Dedifferentiated amniotic fluid mesenchymal stem cell (primary cell): ENCODE measurements around the gene CUL3.

ENCODE experiments used
- DNase-seq: peaks from one replicate; pipeline ENCODE4 v3.0.0-alpha.2; 2016; ENCODE audit errors: extremely low spot score

Gene CUL3

DNA sequence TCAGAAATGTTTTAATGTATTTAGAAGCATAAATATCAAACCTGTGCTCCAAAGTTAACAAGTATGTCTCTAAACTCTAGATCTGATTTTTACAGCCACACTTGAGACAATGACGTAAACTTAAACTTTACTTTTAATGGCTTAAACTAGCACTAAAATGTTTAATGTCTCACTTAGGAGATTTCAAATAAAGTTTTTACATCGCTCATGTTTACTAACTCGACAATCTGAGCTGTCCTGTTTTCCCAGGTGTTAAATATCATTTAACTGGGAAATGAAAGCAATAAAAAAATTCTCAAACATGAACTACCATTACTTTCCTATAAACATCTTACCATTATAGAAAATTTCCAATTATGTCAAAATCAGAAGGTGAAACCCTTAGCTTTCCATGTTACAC is 113.0 kb downstream of the CUL3 start:
- DNase-seq, result no peak

DNA sequence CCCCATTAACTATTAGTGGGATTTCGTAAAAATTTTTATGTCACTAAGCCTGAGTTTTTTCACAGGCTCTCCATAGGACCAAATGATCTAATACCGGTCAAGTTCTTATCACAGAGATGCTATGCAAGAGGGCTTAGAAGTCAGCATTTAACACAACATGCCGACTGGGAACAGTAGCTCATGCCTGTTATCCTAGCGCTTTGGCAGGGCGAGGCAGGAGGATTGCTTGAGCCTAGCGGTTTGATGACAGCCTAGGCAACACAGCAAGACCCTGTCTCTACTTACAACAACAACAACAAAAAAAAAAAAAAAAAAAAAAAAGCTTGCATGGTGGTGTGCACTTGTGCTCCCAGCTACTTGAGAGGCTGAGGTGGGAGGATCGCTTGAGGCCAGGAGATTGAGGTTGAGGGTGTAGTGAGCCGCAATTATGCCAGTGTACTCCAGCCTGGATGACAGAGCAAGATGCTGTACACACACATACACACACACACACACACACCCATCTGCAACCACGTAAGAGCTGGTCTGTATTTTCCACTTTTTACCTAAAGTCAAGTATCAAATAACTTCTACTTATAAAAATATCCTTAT is 115.7 kb downstream of the CUL3 start:
- DNase-seq, result no peak

DNA sequence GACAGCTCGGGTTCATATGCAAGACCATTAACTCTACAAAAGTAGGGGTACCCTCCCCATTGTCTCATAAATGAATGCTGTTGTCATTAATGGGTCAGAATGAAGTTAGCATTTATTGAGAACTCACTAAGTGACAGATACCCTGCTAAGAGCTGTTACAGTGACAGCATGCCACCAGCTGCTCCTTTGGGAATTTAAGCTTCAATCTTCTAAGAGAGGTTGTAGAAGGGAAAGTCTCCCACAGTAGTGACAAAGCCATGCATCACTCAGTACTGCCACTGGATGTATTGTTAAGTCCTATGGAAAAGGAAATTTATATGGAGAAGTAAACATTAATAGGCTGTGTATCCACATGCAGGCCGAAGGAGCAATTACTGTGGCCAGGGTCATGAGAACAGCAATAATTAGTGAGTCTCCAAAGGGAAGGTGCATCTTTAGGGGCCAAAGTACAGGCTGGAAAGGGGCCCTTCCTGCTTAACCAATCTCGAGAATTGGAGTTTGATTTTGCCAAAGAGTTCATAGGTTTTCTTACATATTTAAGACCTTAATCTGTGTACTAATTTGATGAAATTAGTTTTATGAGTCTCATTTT is 118.8 kb downstream of the CUL3 start:
- DNase-seq, result no peak

DNA sequence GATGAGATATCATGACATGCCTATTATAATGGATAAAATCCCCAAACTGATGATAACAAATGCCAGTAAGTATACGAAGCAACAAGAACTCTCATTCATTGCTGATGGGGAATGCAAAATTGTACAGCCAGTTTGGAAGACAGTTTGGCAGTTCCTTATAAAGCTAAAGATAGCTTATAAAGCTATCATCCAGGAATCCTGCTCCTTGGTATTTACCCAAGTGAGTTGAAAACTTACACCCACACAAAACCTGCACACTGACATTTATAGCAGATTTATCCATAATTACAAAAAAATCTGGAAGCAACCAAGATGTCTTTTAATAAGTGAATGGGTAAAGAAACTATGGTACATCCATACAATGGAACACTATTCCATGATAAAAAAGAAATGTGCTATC is 123.8 kb downstream of the CUL3 start:
- DNase-seq, result no peak

DNA sequence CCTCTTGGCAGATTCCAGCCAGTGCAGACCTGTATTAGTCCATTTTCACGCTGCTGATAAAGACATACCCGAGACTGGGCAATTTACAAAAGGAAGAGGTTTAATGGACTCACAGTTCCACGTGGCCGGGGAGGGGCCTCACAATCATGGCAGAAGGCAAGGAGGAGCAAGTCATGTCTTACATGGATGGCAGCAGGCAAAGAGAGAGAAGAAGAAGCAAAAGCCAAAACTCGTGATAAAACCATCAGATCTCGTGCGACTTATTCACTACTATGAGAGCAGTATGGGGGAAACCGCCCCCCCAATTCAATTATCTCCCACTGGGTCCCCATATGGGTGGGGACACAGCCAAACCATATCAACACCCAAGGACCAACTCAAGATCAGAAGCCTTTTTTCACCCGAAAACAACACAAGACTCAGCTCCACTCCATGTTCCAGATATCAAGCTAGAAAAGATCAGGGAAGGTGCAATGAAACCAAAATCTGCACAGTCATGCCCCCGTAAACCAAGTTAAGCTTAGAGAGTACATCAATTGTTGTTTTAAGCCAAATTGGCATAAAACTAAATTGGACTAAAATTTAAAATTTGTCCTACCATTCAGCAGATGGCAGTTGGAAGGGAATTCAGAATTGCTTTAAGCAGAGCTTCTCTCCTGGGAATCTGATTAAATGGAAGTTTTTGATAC is 127.6 kb downstream of the CUL3 start:
- DNase-seq, result no peak

DNA sequence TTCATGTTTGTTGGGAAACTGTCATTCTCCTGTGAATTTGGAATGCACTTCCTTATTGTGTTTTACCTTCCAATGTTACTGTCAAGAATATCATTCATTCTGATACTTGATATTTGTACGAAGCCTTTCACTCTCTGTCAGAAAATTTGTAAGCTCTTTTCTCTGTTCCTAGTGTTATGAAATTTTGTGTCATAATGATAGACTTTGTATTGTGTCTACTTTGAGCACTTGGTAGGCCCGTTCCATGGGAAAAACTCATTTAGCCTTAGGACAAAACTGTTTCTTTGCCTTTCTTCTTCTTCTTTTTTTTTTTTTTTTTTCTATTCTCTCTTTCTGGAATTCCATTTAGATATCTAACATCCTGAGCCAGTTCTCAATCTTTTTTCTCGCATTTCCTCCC is 131.3 kb downstream of the CUL3 start:
- DNase-seq, result no peak

DNA sequence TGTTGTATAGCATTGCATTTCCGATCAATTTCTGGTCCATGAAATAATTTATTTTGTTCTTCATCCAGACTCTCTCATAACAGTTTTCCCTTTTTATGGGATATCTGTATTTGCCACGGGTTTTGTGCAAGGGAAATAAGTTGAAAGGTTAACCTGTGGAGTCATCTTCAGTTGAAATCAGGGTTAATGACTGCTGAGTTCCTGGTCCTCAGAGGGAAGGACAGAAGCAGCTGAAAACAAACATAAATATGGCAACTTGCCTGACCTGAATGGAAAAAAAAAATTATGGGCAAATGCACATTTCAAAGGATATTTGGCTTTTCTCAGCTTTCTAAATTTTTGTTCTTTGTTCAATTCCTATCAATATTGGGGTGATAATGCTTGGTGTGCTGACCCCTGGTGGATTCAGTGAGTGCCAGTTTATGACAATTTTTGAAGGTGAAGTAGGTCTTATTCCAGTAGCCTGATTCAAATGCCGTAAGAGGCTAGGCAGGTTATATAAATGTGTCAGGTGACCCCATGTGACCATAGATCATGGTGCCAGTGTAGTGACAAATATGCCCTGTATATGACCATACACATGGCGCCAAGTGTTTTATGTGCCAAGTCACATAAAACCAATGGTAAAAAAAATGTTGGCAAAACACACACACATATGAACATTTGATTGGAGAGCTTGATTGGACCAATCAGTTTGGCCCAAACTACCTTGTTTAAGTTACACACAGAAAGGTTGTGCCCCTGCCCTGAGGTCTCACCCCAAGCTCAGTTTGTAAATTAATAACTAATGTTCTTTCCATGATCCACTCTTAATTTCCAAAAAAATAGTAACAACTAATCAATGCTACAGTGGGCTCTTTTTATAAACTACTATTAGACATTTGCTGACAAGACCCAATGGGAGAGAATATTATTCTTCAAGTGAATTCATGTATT is 135.7 kb downstream of the CUL3 start:
- no peak for DNase-seq

DNA sequence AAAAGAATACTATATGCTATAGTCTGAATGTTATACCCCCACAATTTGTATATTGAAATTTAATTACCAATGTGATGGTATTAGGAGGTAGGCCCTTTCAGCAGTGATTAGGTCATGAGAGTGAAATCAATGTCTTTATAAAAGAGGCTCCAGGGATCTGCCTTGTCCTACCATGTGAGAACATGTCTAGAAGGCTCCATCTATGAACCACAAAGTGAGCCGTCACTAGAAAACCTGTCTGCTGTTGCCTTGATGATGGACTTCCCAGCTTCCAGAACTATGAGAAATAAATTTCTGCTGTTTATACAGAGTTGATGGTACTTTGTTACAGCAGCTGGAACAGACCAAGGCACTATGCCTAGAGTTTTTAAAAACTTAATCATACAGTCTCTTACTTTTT is 136.9 kb downstream of the CUL3 start:
- DNase-seq, result no peak

DNA sequence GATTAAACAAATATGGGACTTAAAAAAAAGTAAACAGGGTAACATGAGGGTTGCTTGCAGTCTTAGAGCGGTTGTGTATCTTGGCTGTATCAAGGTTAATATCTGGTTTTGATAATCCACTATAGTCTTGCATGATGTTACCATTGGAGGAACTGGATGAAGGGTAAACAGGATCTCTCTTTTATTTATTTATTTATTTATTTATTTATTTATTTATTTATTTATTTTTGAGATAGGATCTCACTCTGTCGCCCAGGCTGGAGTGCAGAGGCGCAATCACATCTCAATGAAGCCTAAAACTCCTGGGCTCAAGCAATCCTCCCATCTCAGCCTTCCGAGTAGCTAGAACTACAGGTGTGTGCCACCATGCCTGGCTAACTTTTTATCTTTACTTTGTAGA is 140.4 kb downstream of the CUL3 start:
- DNase-seq, result no peak

DNA sequence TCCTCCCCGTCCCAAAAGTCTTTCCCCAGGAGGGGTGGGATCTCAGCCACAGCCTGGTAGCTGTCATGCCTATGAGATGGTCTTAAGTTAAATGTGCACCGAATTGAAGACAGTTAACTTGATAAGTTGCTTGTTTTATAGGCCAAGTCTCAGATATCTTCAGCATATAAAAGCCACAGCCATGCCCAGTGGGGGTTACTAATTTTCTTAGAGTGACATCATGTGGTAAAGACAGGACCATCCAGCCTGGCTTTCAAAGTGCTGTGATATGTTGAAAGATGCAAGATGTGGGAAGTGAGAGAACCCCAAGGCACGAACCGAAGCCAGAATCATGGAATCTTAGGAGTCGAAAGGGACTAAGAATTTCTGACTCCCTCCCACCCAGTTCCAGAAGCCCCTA is 141.1 kb downstream of the CUL3 start:
- DNase-seq, result no peak

DNA sequence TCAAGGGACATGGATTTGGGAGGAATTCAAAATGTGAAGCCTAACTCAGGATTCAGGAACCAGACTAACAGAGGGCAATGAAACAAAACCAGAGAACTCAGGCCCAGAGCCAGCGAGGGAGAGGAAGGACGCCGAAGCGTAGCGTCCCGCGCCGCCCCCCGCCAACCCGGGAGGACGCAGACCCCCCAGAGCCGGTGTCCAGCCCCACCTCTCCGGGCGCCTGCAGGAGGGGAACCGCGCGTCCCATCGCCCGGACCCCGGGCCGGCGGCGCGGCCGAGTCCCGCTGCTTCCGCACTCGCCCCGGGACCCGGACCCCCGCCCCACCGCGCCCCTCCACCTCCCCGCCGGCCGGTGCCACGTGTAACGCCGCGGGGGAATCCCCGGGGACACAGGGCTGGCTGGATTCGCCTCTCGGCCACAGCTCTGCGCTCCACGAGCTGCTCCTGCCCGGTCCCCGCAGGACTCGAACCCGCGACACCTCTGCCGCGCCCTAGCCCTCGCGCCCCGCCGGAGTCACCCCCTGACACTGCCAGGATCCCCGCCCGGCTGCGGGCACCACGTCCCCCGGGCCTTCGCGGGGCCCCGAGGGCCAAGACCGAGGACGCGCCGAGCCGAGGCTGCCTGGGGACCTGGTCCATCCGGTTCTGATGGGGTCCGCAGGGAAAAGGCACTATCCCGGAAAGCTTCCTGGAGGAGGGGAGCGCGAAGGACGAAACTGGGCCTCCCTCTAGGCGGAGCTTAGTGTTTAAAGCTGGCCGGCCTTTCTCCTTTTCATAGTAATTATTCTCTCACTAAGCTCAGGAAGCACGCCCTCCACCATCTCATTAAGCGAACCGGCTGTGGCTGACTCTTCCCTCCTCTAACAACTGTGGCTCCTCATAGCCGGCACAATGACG is 142.8 kb downstream of the CUL3 start:
- DNase-seq, result no peak

DNA sequence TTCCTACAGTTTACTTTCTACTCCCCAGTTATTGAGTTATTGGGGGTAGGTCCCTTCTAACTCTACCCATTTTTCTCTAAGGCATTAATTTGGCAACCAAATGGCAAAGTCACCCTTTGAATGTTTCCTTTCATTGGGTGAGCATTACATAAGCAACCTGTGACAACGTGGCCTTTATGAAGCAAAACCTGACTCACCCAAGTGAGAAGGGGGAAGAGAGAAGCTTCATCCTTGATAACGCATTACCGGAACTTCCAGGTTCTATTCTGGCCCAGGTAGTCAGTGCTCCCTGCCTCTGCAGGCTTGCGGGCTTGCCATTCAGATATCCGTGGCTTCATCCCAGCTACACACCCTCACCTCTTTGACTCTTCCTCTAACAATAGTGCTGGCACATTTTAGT is 144.2 kb downstream of the CUL3 start:
- DNase-seq, result no peak

DNA sequence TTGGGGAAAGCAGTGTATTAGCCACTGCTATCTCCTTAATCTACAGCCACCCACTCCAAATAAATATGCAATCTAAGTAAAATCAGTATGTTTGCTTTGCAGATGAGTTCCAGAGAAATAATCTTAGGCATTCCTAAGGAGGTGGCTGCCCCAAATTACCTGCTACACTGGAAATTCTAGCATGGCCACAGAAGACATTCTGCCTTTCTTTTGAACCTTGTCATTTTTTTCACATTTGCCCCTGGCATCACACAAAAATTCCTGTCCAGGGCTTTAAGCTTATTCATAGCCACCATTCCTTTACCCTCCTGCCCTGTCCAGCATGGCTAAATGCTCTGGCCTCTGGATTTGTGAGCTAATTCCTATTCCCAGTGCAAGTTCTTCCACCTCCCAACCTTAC is 146.4 kb downstream of the CUL3 start:
- no peak for DNase-seq

DNA sequence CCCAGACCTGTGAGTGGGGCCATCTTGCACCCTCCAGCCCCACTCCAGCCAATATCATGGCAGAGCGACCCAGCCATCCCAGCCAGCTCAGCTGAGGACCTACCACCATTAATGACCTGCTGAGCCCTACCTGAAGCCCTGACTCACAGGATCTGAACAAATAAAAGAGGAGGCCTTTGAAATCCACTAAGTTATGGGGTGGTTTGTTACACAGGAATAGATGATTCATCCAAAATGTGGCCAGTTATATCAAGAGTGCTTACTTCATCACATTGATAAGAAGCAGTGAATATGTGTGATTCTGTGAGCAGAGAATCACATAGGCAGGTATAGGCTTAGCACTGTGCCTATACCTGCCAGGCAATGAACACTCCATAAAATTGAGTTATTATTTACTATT is 148.5 kb downstream of the CUL3 start:
- no peak for DNase-seq

DNA sequence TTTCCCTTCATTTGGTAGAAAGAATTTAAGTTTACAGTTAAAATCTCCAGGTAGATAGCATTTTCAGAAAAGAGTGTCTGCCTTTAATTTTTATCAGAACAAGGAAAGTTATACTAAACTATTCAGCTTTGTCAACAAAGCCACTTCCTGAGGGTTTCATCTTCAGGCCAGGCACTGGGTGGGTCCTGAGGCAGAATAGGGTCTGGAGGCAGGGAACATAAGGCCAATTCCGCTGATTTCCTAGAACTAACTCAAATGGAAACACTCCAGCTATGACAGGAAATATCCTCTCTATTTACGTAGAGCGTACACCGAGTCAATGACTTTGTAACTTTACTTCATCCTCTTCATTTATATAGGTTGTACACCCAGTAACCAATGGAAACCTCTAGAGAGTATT is 150.5 kb downstream of the CUL3 start:
- no peak for DNase-seq

DNA sequence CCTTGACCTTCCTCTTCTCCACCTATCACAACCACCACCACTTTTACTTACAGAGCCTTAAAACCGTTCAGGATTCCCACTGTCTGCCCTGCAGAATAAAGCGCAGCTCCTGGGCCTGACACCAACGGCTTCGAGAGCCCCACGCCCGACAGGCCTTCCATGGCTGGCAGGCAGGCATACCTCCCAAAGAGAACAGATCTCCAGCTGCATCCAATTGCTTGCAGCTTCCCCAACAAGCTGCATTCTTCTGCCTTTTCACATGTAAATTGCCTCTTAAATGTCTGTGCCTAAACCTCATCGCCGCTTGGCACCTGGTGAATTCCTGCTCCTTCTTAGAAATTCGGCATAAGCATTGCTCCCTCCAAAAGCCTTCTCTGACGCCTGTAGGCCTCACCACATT is 151.7 kb downstream of the CUL3 start:
- no peak for DNase-seq

DNA sequence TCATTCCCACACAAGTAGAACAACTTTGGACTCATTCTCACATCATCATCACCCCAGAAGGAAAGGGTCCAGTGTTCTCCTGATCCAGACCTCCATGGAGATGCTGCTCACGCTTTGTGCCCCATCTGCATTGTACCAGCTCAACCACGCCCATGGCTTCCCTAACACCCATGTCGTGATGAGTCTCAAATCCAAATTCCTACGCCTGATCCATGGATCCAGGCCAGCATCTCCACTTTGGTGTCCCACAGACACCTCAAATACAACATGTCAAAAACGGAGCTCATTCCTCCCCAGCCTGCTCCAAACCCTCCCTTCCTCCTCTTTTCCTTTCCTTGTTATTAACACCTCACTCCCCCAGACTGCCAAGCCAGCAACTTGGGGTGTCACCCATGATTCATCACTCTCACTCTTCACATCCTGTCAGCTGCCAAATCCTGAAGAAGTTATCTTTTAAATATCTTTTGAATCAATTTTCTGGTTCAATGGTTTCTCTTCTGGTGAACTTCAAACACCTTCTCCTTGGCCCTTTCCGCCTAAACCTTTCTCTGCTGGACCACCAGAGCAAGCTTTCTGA is 153.1 kb downstream of the CUL3 start:
- no peak for DNase-seq

DNA sequence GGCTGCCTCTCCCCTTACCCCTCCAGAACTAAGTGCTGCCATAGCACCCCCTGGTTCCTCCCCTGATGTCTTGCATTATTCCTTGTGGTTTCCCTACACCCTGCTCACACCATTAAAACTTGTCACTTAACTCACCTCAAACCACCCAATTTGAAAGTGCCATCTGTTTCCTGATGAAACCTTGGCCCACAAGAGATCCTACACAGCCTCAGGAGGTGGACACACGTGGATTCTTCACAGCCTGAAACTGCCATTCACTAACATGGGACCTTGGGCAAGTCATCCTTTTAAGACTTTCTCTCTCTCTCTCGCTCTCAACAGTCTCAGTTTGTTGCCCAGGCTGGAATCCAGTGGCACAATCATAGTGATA is 155.7 kb downstream of the CUL3 start:
- DNase-seq, result no peak

DNA sequence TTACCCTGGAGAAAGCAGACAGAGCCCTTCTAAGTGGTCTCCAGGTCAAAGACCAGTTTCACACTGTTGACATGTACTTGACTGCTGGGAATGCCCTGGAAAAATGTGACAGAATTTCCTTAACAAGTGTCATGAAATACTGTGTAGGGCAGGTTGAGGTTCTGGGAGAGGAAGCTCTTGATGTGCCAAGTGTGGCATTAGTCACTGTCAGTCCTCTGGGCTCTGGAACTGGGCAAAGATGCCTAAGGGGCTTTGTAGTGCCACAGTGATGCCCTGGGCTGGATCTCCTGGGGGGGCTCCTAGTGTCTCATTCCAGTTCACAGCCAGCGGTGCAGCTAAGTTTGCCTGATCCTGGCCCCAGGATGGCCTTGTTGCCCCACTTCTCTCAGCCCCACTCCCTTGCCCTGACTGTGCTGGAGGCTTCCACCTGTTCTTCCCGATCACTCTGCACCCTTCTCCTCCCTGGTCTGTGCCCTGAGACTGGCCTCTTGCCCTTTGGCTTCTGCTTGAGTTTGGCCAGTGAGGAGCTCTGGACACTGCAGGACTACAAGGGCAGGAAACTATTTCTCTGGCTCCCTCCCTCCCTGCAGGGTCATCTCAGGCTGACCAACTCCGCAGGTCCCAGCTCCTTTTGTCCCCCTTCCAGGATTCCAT is 156.2 kb downstream of the CUL3 start:
- DNase-seq, result no peak

DNA sequence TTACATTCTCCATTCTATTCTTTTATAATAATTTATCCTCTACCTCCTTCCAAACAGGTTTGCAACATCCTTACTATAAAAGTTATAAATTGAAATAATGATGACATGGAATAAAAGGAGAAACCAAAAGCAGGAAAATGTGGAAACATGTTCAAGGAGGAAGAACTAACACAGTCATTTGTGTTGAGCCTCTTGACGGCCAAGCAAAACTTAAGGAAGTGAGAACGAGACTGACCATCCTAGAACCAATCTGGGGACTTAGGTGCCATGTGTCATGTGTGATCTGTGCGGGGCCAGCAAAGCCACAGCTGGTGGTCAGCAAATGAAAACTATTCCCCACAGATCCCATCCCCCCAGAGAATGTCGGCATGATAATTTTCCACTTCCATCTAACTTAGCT is 157.7 kb downstream of the CUL3 start:
- DNase-seq, result no peak

DNA sequence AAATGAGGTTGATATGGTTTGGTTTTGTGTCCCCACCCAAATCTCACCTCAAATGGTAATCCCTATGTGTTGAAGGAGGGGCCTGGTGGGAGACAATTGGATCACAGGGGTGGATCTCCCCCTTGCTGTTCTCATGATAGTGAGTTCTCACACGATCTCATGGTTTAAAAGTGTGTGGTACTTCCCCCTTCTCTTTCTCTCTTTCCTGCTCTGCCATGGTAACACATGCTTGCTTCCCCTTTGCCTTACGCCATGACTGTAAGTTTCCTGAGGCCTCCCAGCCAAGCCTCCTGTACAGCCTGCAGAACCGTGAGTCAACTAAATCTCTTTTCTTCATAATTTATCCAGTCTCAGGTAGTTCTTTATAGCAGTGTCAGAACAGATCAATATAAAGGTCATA is 158.5 kb downstream of the CUL3 start:
- no peak for DNase-seq
